Subcutaneous adipose tissue (tissue), 4 donors: ENCODE data around the gene MARCHF3. TPM values are rescaled to one million over a fixed set of nuclear protein-coding genes. Genes with fewer than 3 reads are reported as not detected.

Experiments used
- total RNA-seq, 4 donors: library from RNA; depleted of rRNA; stranded (reverse); fragments of >200 nt; gene quantifications; one replicate each; pipeline ENCODE4 v1.1.0, GENCODE V29; 2016
- TF ChIP-seq, protein P1 (sequence below): fragments of 450-650 bp; IDR thresholded peaks from one replicate; pipeline ENCODE4 v1.5.1; 2016; ENCODE audit warnings: low read depth, mild to moderate bottlenecking, control low read depth, antibody characterized with exemption, moderate library complexity

The MARCHF3 gene
- total RNA-seq, 4 donors from 2014 or later: 5.8 to 30.7 (median 14.6) TPM

DNA sequence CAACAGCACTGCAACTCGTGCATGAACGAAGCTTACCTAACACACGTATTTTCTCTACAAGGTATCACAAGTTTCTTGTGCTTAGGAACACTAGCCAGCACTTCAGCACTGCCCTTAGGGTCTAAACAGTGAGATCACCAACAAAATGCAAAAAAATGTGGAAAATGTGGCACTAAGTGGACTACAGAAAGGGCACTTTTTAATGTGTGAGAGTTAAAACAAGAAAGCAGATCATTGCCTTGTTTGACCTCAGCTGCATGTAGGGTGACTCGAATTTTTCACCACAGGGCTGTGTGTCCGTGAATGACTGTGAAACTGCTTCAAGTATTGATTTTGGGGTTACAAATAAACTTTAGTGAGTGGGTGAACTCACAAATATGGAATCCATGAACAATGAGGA, 90.5 kb downstream of the MARCHF3 start:
- TF ChIP-seq, protein P1, sequence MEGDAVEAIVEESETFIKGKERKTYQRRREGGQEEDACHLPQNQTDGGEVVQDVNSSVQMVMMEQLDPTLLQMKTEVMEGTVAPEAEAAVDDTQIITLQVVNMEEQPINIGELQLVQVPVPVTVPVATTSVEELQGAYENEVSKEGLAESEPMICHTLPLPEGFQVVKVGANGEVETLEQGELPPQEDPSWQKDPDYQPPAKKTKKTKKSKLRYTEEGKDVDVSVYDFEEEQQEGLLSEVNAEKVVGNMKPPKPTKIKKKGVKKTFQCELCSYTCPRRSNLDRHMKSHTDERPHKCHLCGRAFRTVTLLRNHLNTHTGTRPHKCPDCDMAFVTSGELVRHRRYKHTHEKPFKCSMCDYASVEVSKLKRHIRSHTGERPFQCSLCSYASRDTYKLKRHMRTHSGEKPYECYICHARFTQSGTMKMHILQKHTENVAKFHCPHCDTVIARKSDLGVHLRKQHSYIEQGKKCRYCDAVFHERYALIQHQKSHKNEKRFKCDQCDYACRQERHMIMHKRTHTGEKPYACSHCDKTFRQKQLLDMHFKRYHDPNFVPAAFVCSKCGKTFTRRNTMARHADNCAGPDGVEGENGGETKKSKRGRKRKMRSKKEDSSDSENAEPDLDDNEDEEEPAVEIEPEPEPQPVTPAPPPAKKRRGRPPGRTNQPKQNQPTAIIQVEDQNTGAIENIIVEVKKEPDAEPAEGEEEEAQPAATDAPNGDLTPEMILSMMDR: no peak

DNA sequence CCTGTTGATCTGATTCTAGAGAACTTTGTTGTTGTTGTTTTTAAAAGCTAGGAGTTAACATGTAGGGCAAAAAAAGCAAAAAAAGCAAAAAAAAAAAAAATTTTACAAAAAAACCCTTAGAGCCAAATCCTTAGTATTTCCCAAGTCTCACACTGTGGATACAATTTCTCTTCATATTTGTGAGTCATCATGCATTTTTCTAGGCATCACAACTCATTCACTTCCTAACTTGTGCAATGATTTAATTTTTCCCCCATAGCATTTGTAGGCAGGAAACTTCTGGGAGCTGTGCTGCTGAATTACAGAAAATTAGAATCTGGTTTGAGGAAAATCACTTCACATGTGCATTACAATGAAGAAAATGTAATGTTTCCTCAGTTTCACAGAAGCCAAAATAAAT, 91.9 kb downstream of the MARCHF3 start:
- TF ChIP-seq, protein P1: no peak

DNA sequence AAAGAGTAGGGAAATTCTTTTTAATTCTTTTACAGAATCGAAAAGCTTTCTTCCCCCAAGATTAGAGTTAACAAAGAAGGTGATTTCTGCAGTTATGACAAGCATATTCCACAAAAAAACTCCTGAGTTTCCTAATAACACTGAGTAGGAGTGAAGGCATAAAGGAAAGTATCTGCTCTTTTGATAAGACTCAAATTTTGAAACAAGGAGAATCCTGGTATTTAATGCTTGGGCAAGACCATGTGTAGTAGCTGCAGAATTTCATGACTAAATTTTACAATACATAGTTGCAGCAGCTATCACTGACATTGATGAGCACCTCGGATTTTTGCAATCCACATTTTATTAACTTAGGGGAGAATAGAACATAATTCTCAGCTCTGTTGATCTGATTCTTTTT, 92.6 kb downstream of the MARCHF3 start:
- TF ChIP-seq, protein P1: no peak

DNA sequence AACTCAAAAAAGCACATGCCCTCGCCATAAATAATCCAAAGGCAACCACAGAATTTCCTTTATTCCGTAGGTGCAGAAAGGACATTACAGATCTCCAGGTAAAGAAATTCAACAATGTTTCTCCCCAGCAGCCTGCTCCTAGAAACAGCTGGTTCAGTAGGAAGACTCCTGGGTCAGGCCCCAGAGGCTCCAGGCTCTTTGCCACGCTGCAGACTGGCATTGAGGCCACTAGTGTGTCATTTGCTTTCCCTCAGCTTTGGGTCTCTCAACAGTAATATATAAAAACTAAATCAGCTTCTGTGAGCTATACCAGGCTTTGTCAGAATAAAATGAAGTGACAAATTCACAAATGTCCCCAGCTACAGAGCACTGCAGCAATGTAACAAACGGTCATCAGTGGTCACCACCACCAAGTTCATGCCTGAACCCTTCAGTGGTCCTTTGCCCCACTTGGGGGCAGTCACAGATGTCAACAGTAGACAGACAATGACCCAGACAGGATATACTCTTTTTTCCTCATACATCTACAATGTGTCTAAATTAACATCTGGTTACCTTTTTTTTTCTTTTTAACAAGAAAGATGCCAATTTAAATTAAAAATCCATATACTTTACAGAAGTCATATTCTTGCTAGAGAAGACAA, 93.5 kb downstream of the MARCHF3 start:
- TF ChIP-seq, protein P1: no peak

DNA sequence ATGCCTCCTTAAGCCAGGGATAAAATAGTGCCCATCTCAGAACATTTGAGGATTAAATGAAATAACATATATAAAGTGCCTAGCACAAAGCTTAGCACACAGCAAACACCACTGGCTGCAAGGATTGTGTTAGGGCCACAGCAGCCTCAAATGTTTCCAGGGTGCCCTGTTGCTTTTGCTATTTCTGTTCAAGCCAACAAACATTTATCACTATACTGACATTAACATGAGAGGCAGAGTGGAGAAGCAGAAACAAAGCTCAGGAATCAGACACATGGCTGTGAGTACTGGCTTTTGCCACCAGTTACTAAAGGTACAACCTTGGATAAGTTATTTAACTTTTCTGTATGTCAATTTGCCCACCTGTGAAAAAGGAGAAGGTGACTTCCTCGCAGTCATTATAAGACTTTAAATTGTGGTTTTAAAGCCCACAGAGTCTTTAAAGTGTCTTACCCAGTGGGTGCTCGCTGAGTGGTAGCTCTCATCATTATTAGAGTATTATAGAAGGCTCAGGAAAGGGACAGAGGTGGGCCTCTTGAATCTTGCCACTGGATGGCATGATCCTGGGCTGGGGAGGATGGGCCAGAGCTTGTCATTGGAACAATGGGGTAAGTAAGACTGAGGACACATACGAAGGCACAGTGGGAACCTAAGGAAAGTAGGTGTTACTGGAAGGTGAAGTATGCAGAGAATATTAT, 98.2 kb downstream of the MARCHF3 start:
- TF ChIP-seq, protein P1: no peak

DNA sequence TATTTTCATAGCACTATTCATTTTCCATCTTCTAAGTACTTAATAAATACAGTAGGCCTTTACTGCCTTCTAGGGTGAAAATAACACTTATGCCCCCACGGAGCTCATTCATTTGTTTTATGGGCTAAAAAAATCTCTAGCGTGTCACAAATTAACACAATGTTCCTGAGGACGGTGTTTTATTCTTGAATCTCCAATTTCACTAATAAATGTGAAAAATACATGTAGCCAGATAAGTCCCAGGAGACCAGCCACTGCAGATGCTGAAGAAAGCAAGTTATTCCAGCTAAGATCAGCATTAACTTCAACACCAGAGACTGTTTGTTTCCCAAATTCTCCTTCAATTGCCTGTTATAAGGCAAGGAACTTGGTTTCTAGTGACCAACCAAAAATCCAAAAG, 102.3 kb downstream of the MARCHF3 start:
- TF ChIP-seq, protein P1: no peak

DNA sequence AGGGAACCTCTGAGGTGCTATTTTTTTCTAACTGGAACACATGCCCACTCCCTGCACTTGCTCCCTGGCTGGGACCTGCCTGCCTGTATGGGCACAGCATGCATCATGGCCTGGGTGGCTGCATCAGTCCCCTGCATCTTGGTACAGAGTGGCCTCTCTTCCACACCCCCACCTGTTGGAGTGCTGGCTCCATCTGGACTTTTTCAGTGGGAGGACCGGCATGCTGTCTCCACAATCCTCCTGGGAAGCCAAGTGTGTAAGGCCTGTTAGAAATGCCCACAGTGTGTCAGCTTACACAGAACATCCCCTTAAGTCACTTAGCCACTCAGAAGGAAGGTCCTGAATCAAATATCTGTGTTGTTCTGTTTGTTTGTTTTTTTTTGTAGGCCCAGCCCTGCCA, 102.9 kb downstream of the MARCHF3 start:
- TF ChIP-seq, protein P1: no peak
